OCI-LY3 (cell line): ENCODE results near the gene HHATL.

Source experiments
- CTCF ChIP-seq: fragments of 200-600, 300-600 bp; sonication (generic); IDR thresholded peaks from 2 replicates; pipeline ENCODE4 v1.5.1; 2014; ENCODE audit warnings: antibody characterized with exemption, low read length, low read depth
- EZH2phosphoT487 ChIP-seq: fragments of 200-600 bp; shearing (Covaris generic); IDR thresholded peaks from 2 replicates; pipeline ENCODE4 v1.6.1; 2018; ENCODE audit warnings: antibody characterized with exemption, mixed run types, low read depth

GRCh38 chr3:42685891-42686820 lies 16.4 kb downstream of the HHATL start:
- TF ChIP-seq CTCF (no peak), EZH2phosphoT487 (no peak)
